NCI-H82 treated with DMSO at 0.1 percent for 48 hours (cell line): ENCODE data around the gene C10orf143.
"Not testable (repeated sequence)": the region's sequence is repeated elsewhere in the genome, so short reads cannot be mapped to it uniquely, and the experiment has no call there.

ENCODE experiments used
- DNase-seq: peaks from one replicate; lab custom pipeline; 2025; ENCODE audit not compliant: unreplicated experiment; lab: John Stamatoyannopoulos, UW

The C10orf143 gene

DNA sequence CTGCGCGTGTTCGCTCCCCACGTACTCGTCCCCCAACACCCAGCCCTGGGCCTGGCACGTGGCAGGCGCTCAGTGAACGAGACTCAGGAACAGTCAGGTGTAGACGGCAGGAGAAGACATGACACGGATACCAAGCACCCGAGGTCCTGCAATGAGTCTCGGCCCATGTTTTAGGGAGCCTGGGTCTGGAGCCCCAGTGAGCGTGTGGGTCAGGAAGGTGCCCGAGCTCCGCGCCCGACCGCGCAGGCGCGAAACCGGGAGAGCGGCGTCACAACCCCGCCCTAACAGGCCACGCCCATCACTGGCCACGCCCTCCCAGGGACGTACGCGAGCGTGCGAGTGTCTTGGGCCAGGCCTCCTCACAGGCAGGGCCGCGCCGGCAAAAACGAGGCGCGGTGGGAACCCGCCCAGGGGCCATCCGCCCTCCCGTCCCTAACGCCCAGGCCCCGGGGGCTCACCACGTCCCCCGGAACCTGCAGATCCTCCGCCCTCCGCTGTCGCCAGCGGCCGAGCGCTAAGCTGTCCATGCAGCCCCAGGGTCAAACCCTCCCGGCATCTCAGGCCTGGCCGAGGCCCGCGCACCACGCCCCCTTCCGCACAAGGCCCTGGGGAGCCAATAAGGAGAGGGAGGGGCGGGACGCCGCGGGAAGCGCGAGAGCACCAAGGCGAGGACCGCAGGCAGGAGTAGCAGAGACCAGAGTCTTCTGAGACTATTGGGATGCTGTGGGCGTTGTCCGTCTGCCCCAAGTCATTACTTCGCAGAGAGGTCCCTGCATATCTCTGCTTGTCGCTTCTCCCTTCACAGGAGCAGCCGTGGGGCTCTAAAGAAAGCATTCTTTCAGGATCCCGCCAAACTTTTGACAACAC, at the start of gene C10orf143:
TSS of gene C10orf143 (minus strand) at position 585 of the 867 bp plus-strand sequence. CDS start at position 527, 58 bp downstream.
- peak; percentile 71 for DNase-seq

DNA sequence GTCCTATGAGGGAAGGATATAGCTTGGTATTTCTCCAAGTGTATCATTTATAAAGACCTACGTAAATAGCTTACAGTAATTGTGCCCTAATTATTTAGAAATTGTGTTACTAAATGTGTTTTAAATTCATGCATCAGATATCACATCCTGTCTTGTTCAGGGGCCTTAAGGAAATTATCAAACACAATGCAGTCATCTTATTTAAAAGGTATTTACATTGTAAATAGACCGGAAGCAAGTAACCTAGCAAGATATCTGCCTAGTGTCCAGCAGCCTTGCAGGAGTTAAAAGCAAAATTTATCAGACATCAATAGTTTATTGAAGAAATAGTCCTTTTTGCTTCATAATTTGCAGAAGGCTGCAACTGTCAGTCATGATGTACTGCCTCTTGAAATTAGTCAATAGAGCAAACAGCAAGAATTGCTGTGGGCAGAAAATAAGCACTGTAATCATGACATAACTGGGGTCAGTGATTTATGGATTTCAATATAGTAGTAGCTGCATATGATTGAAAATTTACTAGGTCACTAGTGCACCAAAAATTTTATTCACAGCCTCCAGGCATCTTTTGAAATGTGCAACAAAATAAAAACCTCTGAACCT, 48.7 kb upstream of the C10orf143 start:
- no peak for DNase-seq

DNA sequence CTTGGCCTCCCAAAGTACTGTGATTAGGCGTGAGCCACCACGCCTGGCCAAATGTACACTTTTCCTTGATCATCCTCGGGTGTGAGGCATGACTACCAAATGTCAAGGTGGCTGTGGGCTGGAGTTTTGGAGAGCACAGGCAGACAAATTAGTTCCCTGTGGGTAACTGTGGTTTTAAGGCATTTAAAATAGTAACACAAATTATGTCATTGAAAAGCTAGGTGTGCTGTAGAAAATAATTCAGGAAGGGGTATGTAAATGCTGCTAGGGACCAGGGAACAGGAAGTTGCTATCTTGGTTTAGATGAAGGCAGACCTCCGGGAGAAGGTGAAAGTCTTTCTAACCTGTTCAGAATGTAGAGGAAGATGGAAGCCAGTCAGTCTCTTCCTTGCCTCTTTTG, 35.4 kb upstream of the C10orf143 start:
- no peak for DNase-seq

DNA sequence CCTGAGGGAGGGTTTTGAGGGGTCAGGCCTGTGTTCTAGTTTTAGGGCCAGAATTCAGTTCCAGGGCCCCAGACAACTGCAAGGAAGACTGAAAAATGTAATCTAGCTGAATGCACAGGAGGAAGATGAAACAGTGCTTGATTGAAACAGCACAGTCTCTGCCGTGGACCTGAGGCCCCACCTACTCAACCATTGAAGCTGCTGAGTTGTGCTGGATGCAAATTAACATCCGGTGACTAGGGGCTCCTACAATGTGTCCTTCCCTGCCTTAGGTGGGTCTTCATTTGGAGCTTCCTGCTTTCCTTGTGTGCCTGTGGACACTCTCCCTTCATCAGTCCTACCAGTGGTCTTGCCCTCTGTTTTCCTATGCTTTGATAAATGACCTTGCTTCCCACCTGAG, 31.2 kb upstream of the C10orf143 start:
- DNase-seq: no peak

DNA sequence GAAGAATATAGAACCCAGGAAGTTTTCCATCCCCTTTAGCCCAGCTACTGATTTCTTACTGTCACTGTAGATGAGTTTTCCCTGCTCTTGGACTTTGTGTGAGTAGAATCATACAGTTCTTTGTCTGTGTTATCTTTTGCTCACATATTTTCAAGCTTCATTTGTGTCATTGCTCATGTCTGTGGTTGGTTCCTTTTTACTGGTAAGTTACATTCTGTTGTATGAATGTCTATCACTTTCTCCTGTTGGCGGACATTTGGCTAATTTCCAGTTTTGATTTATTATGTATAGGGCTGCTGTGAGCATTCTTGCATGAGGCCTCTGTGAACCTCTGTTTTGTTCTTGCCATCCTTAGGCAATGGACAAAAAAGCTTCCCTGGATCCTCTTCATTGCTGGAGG, 30.8 kb upstream of the C10orf143 start:
- no peak for DNase-seq

DNA sequence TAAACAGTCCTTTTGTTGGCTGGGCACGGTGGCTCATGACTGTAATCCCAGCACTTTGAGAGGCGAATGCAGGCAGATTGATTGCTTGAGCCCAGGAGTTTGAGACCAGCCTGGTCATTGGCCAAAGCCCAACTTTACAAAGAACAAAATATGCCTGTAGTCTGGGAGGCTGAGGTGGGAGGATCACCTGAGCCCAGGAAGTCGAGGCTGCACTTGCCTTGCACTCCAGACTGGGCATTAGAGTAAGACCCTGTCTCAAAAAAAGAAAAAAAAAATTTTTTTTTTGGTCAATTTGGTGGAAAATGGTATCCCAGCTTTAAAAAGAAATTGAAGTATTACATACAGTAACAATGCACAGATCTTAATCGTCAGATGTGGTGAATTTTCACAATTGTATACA, 30.4 kb upstream of the C10orf143 start:
- DNase-seq: no peak

DNA sequence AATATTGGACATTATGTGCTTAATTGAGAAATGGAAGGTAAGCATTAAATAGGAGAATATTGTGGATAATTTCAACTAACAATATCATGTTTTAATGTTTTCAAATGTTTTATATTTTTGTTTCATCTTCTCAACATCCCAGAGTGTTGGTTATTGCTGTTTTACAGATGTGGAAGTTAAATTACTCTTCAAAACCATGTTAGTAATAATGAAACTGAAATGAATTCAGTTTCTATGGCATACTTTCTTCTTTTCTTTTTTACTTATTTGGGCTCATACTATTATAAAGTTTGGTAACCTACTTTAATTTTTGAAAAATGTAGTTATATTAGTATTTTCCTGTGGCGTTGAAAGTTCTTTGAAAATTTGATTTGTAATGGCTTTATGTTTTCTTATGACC, 29.8 kb upstream of the C10orf143 start:
- DNase-seq: no peak

DNA sequence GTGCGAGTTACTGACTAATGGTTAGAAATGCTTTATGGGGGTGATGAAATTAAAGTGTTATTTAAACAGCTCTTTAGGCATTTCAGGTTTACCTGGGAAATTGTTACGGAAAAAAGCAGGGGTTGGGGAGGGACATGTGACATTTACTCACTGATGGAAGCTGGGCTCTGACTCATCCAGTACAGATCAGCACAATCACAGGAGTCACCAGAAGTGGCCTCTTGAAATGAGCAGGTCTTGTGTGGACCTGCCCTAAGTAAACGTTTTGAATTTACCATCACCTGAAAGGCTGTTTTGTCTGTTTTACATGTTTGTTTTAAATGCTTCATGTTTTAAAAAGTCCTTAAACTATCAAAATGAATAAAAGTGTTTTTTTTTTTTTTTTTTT, 27.8 kb upstream of the C10orf143 start:
- no peak for DNase-seq

DNA sequence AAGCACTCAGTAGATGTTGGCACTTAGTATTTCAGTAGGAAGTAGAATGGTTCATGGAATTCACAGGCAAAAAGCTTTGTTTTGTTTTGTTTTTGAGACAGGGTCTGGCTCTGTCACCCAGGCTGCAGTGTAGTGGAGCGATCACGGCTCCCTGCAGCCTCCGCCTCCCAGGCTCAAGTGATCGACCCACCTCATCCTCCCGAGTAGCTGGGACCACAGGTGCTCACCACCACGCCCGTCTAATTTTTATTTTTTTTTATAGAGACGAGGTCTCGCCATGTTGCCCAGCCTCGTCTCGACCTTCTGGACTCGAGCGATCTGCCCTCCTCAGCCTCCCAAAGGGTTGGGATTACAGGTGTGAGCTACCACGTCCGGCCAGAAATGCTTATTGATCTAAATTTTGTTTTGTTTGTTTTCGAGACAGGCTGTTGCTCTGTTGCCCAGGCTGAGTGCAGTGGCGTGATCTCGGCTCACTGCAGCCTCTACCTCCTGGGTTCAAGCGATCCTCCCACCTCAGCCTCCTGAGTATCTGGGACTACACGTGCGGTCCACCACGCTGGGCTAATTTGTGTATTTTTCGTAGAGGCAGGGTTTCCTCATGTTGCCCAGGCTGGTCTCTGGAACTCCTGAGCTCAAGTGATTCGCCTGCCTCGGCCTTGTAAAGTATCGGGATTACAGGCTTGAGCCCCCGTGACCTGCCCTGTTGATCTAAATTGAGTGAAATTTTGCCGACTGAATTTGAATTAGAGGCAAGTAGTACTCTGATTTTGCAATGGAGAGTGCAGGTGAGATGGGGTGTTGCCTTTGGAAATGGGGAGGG, 27.2 kb upstream of the C10orf143 start:
- no peak for DNase-seq

DNA sequence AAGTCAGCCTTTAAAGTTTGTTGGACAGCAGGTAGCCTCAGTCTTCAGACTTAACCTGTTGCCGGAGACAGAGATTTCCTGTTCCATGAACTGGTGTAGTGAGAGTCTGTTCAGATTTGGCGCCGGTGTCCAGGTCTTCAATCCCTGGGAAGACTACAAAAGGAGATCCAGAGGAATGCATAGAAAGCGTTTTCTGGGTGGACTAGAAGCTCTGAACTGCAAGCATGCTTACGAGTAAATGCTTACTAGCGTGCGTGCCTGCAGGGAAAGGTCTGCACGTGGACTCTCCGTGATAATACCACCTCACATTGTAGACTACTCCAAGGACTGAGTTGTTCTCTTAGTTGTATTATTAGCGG, 26.4 kb upstream of the C10orf143 start:
- DNase-seq: no peak

DNA sequence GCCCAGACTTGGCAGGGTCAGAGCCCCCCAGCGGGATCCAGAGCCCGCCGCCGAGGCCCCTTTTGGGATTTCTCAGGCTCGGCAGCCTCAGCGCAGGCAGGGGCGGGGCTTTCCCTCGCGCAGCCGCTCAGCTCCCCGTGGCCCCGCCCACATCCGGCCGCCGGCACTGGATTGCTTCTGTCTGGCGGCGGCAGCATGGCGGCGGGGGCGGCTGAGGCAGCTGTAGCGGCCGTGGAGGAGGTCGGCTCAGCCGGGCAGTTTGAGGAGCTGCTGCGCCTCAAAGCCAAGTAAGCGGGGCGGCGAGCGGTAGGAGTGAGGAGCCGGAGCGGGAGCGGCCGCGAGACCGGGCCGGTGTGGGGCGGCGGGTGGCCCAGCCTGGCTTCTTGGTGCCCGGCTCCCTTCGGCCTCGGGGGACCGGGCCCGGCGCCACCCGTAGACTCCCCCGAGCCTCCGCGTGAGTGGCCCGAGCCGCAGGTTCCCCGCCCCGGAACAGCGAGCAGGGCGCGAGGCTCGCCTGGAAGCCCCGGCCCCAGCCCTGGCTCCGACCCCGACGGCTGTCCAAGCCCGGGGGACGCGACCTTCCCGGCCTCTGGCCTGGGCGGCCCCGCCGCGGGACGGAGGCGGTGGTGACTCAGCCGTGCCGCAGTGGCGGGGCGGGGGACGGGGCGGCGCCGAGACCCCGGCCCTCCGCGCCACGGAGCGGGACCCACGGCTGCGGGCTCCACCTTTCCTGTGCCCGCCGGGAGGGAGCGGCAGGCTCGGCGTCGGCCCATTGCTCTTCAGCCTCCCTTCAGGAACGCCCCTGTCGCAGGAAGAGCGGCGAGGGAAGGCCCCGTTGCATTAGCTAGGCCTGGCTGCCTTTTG, 25.8 kb upstream of the C10orf143 start, which contains the start of gene GLRX3:
TSS of gene GLRX3 (plus strand) at position 166 of the 864 bp plus-strand sequence. CDS start at position 196, 30 bp downstream.
- peak; percentile 33 for DNase-seq

DNA sequence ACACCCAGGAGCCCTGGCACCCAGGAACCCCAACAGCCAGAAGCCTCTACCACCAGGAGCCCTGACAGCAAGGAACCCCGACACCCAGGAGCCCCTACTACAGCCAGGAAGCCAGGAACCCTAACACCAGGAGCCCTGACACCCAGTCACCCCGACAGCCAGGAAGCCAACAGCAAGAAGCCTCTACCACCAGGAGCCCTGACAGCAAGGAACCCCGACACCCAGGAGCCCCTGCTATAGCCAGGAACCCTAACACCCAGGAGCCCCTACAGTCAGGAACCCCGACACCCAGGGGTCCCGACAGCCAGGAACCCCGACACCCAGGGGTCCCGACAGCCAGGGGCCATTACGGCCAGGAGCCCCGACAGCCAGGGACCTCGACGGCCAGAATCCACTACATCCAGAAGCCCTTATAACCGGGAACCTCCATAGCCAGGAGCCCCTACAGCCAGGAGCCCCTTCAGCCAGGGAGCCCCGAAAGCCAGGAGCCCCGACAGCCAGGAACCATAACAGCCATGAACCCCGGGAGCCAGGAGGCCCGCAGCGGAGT, 25.1 kb upstream of the C10orf143 start:
- no peak for DNase-seq

DNA sequence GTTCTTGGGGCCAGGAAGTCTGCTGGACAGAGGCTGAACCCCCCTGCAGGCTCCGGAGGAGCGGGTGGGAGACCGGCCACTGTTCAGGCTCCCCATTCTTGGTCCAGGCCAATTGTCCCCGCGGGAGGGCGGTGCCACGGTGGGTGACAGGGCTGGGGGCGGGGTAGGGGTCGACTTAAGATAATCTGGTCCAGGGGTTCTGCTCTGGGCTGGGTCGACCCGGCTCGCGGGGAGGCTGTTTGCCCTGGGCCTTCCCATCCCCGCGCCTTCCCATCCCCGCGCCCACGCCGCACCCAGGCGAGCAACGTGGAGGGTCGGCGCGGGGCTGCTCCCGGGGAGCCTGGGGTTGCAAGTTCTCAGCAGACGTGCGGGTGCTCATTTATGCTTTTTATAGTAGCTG, 18.3 kb upstream of the C10orf143 start:
- no peak for DNase-seq

DNA sequence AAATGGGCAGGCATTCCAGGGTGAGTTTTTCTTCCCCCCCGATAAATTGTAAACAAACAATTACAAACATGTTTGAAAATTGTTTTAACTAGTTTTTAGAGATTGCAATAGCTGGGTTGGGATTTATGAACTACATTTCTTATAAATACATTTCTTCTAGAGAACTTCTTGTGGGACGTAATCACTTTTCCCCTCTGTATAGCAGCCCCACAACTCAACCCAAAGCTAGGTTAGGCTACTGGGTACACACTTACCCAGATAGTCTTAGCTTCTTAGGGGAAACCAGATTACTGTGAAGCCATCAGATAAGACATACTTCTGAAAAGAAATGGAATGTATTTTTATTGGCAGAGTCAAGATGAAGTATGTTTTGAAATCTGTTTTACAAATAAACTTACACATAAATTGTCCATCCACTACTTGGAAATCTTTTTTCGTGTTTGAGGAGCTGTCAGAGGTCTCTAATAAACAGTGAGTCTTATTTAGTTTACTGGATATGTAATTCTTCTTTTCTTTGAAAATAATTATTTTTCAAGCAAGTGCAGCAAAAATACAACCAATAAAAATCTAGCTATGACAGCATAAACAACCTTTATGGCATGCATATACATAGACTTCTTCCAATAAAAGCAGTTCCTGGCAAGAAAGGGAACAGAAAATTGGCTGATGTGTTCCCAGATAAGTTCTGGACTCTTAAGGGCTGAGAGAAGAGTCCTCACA, 17.6 kb upstream of the C10orf143 start:
- DNase-seq: no peak

DNA sequence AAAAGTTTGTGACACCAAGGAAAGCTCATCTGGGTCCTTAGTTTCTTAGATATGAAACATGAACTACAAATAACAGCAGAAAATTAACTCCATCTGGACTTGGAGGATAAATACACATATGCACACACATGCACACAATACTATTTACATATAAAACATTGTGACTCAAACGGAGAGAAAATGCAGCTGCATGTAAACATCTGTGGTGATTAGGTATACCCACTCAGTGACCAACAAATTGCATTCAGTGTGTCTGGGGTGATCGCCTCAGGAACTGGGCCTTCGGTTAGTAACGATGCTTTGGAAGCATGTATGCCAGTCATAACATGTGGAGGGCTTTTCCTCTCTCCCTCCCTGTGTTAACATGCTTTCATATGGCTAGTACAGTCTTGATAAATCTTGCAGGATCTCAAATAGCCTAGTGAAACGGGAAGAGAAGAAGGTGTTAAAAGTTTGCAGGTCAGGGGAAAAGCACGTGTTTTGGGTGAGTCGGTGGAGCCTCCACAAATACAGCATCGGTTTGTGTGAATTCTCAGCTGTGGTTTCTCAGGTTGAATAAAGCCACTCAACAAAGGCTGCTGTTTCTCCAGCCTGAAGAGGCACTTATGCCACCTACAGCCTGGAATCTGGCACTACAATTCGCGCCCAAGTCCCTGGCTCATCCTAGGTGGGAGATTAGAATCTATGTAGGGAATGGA, 16.9 kb upstream of the C10orf143 start:
- peak; percentile 18 for DNase-seq

DNA sequence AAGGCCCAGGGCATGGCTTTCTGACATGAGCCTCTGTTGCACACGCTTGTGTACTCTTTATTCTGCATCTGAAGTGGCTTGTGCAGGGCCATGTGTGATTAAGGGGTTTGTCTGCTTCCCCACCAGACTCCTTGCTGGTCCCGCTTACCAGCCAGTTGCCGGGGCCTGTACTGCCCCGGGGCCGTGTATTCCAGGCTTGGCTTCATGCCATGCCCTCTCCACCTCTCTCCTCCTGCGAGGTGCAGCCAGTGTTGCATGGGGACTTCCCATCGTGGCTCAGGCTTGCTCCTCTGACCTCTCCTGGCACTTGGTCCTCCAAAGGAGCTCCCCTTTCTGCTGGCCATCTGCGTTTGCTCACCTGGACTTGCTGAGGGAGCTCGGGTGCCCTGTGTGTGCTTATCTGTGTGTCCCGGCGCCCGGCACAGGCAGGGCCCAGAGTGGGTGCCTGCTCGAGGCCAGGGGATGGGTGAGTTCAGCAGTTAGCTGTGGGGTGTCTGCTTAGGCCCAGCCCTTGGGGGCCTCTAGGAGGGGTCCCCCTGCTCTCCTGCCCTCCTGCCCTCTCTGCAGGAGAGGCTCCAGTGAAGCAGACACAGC, 11.0 kb upstream of the C10orf143 start:
- no peak for DNase-seq

DNA sequence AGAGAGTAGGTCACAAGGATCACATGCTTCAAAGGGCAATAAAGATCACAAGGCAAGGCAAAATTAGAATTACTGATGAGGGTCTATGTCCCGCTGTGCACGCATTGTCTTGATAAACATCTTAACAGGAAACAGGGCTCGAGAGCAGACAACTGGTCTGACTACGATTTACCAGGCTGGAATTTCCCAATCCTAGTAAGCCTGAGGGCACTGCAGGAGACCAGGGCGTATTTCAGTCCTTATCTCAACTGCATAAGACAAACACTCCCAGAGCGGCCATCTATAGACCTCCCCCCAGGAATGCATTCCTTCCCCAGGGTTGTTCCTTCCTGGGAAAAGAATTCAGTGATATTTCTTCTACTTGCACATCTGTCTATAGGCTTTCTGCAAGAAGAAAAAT, 6.9 kb upstream of the C10orf143 start:
- not testable (repeated sequence) for DNase-seq

DNA sequence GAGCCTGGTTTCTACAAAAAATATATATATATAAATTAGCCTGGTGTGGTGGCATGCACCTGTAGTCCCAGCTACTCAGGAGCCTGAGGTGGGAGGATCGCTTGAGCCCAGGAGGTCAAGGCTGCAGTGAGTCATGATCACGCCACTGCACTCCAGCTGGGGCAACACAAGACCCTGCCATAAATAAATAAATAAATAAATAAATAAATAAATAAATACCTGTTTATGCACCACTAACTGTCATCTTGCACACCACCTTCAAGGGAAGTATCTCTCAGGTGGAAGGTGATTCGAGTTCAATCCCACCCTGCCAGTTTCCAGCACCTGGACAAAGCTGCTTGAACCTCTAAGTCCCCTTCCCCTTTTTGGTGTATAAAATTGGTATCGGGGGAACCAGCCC, 6.3 kb upstream of the C10orf143 start:
- not testable (repeated sequence) for DNase-seq

DNA sequence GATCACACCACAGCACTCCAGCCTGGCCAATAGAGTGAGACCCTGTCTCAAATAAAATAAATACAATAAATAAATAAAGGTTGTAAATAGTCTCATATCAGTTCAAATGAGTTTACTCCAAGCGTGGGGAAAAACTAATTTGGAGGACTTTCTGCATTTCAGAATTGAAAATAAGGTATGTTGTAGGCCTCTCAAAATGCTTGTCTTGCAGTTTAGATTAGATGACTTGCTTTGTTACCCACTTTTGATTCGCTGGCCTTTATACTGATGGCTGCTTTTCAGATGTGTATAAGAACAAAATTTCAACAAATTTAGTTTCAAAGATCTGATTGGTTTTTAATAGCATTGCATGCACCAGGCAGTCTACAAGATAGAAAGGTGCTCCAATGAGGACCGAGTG, 2.2 kb upstream of the C10orf143 start:
- DNase-seq: no peak
